Stimulated activated CD4-positive, alpha-beta T cell treated with anti-CD3 and anti-CD28 coated beads, Interleukin-12 subunit alpha, Interleukin-12 subunit beta, amount 100 ng/mL, for 48 hours (primary cell): ENCODE measurements around the gene TPRG1L.

ENCODE experiments used
- DNase-seq, 3 donors: peaks; one replicate each; pipeline ENCODE4 v3.0.0-alpha.2; 2020; ENCODE audit warnings: low read depth in 2 of 3, low spot score in 1 of 3

TPRG1L gene

DNA sequence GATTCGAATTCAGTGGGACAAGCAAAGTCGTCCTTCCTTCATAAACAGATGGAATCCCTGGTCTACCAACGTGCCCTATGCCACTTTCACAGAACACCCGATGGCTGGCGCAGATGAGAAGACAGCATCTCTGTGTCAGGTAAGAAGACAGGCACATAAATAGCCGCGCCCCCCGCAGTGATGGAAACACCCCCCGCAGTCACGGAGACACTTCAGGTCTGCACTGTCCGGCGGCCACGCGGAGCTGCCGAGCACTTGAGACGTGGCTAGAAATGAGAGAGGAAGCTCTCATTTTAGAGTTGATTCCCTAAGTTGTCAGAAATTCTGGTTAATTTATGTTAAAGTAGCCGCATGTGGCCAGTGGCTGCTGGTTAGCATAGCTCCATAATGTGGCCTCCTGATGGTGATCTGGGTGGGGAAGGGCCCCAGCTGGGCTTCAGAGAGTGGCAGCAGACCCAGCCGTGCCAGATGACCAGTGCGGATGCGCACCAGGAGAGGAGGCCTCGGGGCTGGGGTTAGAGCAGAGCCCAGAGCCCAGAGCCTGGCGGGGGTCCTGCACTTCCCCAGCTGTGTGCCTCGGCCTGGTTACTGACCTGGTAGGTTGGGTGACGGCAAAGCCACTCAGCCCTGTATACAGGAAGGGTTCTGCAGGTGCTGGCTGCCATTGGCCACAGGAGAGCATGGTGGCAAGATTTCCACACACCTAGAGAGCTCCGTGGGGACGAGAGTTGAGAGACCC lies 2.9 kb downstream of the TPRG1L start:
- DNase-seq = no peak

DNA sequence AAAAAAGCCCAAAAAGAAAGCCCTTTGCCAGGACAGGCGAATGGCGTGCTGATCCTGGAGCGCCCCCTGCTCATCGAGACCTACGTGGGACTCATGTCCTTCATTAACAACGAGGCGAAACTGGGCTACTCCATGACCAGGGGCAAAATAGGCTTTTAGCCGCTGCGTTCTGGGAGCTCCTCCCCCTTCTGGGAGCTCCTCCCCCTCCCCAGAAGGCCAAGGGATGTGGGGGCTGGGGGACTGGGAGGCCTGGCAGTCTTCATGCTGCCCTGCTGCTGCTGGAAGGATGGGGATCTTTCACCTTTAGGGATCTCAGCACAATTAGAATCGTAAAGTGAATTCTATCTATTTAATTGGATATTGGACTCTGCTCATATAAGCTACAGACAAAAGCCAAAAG lies 3.6 kb downstream of the TPRG1L start:
- DNase-seq = no peak

DNA sequence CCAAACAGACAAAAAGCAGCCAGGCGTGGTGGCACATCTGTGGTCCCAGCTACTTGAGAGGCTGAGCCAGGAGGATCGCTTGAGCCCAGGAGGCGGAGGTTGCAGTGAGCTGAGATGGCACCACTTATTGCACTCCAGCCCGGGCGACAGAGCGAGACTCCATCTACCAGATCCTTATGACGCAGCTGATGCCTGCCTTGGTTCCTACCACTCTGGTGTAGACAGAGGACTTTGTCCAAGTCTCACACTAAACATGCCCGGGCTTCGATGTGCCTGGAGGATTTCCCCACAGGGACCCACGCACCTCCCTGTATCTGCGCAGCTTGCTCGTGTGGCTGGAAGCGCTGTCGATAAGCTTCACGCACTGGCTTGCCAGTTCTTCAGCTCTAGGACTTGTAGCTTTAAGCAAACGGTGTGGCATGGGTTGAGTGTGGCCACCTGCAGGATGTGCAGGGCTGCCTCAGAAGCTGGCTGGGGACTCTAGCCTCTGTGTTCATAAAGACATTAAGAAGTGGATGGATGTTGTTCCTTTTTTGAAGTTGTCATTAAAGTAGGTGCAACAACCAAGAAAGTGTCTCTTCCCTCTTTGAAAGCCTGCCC lies 4.8 kb downstream of the TPRG1L start:
- no peak for DNase-seq

DNA sequence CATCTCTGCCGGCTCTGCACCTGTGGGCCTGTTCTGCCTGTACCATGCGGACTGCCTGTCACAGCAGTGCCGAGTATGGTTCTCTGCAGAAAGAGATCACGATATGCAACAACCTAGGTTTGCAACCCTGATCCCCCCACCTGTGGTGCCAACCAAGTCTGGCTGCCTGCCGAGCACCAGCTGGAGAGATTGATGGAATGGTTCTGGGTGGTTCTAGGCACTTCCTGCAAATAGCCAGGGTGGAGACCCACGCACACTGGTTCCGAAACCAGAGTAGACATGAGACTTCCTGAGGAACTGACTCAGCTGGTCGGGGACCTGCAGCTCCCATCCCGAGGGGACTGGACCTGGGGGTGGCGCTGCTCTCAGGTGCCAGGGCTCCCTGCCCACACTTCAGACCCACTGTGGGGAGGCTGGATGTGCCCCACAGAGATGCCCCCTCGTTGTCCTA lies 5.4 kb downstream of the TPRG1L start:
- DNase-seq = no peak

DNA sequence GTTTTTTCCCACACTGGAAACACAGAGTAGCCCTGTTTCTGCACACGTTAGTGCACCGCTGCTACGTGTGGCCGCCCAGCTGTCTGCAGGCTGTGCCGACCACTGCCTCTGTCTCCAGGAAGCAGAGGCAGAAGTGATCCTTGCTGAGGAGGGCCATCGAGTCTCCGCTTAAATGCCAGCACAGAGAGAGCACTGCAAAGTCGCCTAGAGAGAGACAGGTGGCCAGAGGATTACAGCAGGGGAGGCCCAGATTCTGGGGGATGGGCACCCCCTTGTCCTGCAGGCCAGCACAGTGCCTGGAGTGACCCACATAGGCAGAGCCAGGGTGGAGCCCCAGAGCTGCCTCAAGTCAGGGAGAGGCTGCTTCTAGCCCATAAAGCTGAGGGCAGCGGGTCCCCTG lies 6.1 kb downstream of the TPRG1L start:
- DNase-seq = no peak

DNA sequence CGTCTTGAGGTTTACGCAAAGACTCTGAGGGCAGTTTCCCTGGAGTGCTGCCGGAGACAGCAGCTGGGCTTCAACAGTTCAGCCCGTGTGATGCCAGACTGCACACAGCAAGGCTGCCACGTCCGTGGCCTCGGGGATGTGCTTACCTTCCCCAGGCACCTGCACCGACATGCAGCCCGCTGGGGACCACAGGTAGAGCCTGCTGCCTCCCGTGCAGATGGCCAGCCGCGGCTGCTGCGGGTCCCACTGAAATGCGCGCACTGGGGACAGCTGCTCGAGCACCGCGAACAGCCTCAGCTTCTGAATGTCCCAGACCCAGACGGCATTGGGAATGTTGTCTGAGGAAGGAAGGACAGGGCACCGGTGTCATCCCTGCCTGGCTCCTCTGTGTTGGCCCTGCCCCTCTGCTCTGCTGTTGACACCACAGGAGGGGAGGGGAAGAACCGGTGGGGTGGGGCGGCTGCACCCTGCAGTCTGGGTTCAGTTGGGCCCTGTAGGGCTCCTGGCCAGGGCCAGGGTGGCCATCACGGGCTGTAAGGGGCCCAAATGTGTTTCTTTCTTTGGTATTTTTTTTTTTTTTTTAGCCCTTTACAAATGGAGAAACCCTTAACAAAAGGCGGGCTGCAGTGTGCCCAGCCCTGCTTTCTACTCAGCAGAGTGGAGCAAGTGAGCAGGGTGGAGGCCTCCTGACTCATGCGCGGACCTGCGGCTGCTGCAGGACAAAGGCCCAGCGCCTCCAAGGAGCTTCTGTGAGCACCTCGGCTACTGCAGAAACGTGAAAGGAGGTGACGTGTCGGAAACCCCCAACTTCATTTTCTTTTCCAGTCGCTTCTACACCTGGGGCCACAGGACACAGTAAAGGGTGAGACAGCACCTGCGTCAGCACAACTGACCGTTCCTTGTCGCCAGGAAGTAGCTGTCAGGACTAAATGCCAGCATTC lies 6.8 kb downstream of the TPRG1L start:
- DNase-seq = no peak

GRCh38 chr1:3632298-3632697 lies 7.5 kb downstream of the TPRG1L start:
- no peak for DNase-seq

DNA sequence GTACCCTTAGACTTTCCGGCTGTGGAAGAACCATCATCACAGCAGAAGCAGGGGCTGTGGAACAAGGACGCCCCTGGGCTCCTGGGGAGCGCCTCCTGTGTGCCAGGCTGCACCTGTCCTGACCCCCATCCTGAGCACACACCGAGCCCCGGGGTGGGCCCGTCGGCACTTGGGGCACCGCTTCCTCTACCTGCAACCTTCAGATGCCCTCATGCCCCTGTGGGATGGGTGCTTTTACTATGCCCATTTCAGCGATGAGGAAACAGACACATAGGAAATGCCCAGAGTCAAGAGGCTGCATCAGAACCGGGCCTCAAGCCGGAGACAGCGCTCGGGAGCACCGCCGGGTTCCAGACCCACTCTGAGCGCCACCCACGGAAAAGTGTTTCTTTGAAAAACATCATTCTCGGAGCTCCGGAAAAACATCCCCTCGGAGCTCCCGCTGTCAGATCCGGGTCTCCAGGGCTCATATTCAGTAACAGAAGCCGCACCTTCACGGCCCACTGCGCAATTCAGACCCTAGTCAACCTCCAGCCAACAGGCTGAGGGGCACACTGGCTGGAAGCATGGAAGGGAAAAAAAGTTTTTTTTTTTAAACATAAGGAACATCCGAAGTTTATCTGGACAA lies 8.0 kb downstream of the TPRG1L start:
- DNase-seq = no peak

DNA sequence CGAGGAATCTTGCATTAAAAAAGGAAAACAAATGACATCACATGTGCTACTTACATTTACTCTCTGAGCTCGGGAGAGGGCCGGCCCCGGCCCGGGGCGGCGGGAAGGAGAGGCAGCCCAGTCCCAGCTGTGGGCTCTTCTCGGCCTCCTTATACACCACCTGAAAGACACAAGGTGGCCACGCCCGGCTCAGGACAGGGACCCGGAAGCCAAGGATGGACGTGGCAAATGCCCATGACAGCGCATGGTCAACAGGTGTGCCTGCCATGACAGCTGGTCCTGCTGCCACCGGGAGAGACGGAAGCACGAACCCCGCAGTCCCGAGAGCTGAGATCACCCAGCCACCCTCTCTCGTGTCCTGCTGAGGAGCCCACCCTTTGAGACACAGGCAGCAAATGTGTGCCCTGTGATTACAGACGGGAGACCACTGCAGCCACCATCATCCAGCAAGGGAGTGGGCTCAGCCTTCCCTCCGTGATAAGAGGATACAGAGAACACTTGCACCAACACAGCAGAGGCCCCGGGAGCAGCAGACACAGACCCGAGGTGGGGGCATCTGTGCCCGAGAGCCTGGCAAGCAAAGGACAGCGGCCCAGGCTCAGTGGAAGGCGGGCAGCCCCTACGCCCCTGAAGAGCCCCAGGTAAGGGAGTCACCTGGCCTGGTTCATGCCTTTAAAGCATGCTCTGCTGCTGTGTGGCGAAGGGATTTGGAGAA lies 8.7 kb downstream of the TPRG1L start:
- DNase-seq = no peak

DNA sequence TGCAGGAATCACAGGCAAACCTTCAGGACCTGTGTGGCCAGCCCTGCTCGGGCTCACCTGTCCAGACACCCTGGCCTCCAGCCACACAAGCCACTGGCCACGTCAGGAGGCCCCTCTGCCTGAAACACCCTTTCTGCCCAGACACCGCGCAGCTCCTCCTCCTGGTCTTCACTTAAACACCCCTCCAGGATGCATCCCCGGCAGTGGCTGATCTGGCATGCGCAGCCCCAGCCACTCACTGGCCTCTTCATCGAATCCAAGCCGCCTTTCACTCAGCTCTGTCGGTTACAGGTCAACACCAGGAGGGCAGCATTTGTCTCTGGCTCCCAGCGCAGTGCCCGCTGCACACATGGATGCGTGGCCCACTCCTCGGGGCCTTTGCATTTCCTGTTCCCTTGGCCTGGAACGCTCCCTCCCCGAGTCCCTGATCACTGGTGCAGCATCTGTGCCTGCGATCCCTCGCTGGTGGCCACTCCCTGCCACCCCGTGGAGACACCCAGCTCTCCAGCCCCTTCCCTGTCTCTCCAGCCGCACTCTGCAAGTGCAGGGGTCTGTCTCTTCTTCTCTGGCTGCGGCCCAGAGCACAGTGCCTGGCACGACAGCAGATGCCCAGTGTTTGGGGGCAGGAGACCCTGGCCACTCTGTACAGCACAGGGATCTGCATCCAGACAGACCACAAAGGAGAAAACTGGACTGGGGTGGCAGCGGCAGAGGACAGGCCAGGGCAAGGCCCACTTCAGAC lies 9.4 kb downstream of the TPRG1L start:
- DNase-seq = no peak

DNA sequence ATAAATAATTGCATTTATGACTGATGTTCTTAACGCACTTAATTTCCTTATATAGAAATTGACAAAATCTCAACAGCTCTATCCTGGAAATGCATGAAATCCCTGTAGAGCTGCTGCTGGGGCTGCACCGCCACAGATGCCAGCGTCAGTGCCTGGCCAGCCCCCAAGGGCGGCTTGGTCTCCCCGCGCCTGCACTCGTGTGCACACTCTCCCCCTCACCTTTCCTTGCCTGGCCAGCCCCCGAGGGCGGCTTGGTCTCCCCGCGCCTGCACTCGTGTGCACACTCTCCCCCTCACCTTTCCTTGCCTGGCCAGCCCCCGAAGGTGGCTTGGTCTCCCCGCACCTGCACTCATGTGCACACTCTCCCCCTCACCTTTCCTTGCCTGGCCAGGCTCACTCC lies 11.3 kb downstream of the TPRG1L start:
- DNase-seq = no peak

GRCh38 chr1:3636531-3636930 lies 11.7 kb downstream of the TPRG1L start:
- DNase-seq = no peak

DNA sequence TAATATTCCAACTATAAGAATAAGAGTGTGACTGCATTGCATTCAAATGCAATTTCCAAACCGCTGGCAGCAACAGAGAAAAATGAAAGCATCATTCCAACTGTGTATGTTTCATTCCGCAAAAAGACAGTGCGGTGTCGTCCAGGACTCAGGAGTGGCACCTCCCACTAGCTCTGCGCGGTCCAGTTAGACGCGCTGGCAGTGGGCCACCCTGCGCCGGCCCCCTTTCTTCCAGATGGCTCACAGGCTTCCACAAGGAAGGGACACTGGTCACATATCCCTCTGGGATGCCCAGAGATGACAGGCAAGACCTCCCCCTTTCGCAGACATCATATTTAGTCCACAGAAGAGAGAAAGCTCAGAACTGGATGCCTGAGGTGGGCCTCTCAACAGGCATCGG lies 13.2 kb downstream of the TPRG1L start:
- DNase-seq = no peak

GRCh38 chr1:3638676-3639075 lies 13.9 kb downstream of the TPRG1L start:
- no peak for DNase-seq

GRCh38 chr1:3639397-3639911 lies 14.6 kb downstream of the TPRG1L start:
- no peak for DNase-seq

GRCh38 chr1:3640121-3640837 lies 15.5 kb downstream of the TPRG1L start:
- no peak for DNase-seq

- no peak for DNase-seq
Measured at GRCh38 chr1:3641046-3641760, 16.4 kb downstream of the TPRG1L start.

DNA sequence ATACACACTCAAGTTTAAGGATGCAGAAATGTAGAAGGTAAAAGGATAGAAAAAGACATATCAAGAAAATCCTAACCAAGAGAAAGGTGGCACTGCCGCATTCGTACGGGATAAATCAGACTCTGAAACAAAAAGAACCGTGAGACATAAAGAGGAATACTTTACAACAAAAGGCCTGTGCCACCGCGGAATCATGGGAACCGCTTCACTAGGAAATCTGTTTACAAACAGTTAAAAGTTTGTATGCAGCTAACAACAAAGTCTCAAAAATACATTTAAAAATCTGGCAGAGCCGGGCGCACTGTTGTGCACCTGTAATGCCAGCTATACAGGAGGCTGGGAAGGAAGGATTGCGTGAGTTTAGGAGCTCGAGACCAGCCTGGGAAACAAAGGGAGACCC lies 17.0 kb downstream of the TPRG1L start:
- no peak for DNase-seq
